H1 (cell line): ENCODE measurements around the gene OGFRL1. TPM values are rescaled to one million over a fixed set of nuclear protein-coding genes. Genes with fewer than 3 reads are reported as not detected.

Experiments used
- CTCF ChIA-PET: fragments of 300-600 bp; sonication (Branson Sonifier 250); formaldehyde crosslinking; loops from one replicate; lab custom pipeline; 2021; ENCODE audit not compliant: partially characterized antibody; lab: Charles Lee
- POLR2A ChIA-PET: fragments of 300-600 bp; sonication (Branson Sonifier 250); formaldehyde crosslinking; loops from one replicate; lab custom pipeline; 2021; ENCODE audit warnings: inconsistent platforms; ENCODE audit not compliant: partially characterized antibody; lab: Charles Lee
- DNase-seq, 2 experiments: peaks; one replicate each; pipeline versions ENCODE4 v3.0.0 to v3.0.0-alpha.2; 2010 to 2022; ENCODE audit warnings: low spot score in 2 of 2, low read depth in 1 of 2, mixed read lengths in 1 of 2
- FAIRE-seq: peaks from 2 replicates; lab custom pipeline; 2011; peaks lifted over from hg19 to GRCh38; lab: Jason Lieb, UNC
- H2AFZ ChIP-seq: 2 replicates; pipeline ENCODE4 v1.8.1; 2012; ENCODE audit warnings: low read length, inconsistent platforms
- H2AK5ac ChIP-seq: 2 replicates; pipeline ENCODE4 v1.6.1; 2013; ENCODE audit warnings: low read depth, low read length
- H2BK120ac ChIP-seq: replicated peaks from 2 replicates; pipeline ENCODE3; 2013; ENCODE audit warnings: low read depth, low read length, inconsistent platforms
- H2BK12ac ChIP-seq: 2 replicates; pipeline ENCODE4 v1.6.1; 2013; ENCODE audit warnings: low read depth, low read length
- H2BK15ac ChIP-seq: 2 replicates; pipeline ENCODE4 v1.6.1; 2013; ENCODE audit warnings: low read length
- H2BK20ac ChIP-seq: 2 replicates; pipeline ENCODE4 v1.6.1; 2013; ENCODE audit warnings: low read length
- H2BK5ac ChIP-seq: 2 replicates; pipeline ENCODE4 v1.6.1; 2013; ENCODE audit warnings: low read depth, low read length
- H3K14ac ChIP-seq: 2 replicates; pipeline ENCODE4 v1.6.1; 2013; ENCODE audit warnings: inconsistent platforms; ENCODE audit not compliant: insufficient read length
- H3K18ac ChIP-seq: 2 replicates; pipeline ENCODE4 v1.6.1; 2013; ENCODE audit warnings: low read length; ENCODE audit errors: extremely low read depth
- H3K23ac ChIP-seq: 2 replicates; pipeline ENCODE4 v1.6.1; 2013; ENCODE audit warnings: inconsistent platforms; ENCODE audit not compliant: insufficient read length
- H3K23me2 ChIP-seq: 2 replicates; pipeline ENCODE4 v1.6.1; 2013; ENCODE audit warnings: low read depth, low read length
- H3K27ac ChIP-seq: 2 replicates; pipeline ENCODE4 v1.6.1; 2011; ENCODE audit warnings: low read depth, low read length, inconsistent platforms
- H3K27me3 ChIP-seq, 4 experiments: replicated peaks in 1 of 4; 1 replicate in 1 of 4; 2 replicates in 3 of 4; pipeline versions ENCODE4 v1.6.1 to v1.8.1; 2011 to 2013; ENCODE audit warnings: low read length in 3 of 4, mild to moderate bottlenecking in 3 of 4, inconsistent platforms in 2 of 4, mixed read lengths in 2 of 4, moderate library complexity in 1 of 4; ENCODE audit not compliant: control insufficient read depth in 3 of 4, insufficient read depth in 3 of 4; ENCODE audit errors: extremely low read depth in 1 of 4
- H3K36me3 ChIP-seq, 4 experiments: 2 replicates each; pipeline versions ENCODE4 v1.6.1 to v1.8.1; 2011 to 2013; ENCODE audit warnings: mild to moderate bottlenecking in 4 of 4, low read length in 3 of 4, moderate library complexity in 2 of 4, control low read depth in 1 of 4, inconsistent platforms in 1 of 4; ENCODE audit not compliant: insufficient read depth in 4 of 4, control insufficient read depth in 2 of 4
- H3K4ac ChIP-seq: replicated peaks from 2 replicates; pipeline ENCODE3; 2013; ENCODE audit warnings: low read length, low read depth, mixed read lengths, inconsistent platforms; ENCODE audit not compliant: insufficient read length
- H3K4me1 ChIP-seq, 4 experiments: replicated peaks in 1 of 4; 1 replicate in 1 of 4; 2 replicates in 3 of 4; pipeline versions ENCODE4 v1.6.1 to v1.8.1; 2011 to 2013; ENCODE audit warnings: low read length in 3 of 4, inconsistent platforms in 2 of 4, mixed read lengths in 1 of 4; ENCODE audit not compliant: insufficient read depth in 4 of 4, control insufficient read depth in 3 of 4
- H3K4me2 ChIP-seq, 2 experiments: 2 replicates each; pipeline versions ENCODE4 v1.6.1 to v1.8.1; 2011 to 2013; ENCODE audit warnings: low read depth in 2 of 2, low read length in 2 of 2, control low read depth in 1 of 2, inconsistent platforms in 1 of 2, mild to moderate bottlenecking in 1 of 2; ENCODE audit not compliant: insufficient read depth in 1 of 2
- H3K4me3 ChIP-seq, 4 experiments: fragments of 200-600, 300-600 bp in 1 of 4; sonication (generic), shearing (Covaris generic), sonication (Bioruptor Twin) in 1 of 4; 2 replicates each; pipeline versions ENCODE4 v1.5.1 to v1.8.1; 2011 to 2016; ENCODE audit warnings: low read length in 4 of 4, low read depth in 3 of 4, control low read depth in 2 of 4, inconsistent platforms in 2 of 4, mild to moderate bottlenecking in 2 of 4, mixed read lengths in 1 of 4, moderate library complexity in 1 of 4; ENCODE audit not compliant: insufficient read depth in 2 of 4; ENCODE audit errors: extremely low read depth in 1 of 4
- H3K56ac ChIP-seq: replicated peaks from 2 replicates; pipeline ENCODE3; 2013; ENCODE audit warnings: low read depth, mild to moderate bottlenecking, mixed read lengths, low read length, inconsistent platforms; ENCODE audit not compliant: insufficient read length
- H3K79me1 ChIP-seq: 2 replicates; pipeline ENCODE4 v1.6.1; 2013; ENCODE audit warnings: low read depth, low read length, control low read depth
- H3K79me2 ChIP-seq, 2 experiments: 2 replicates each; pipeline versions ENCODE4 v1.6.1 to v1.8.1; 2012 to 2013; ENCODE audit warnings: low read length in 2 of 2, mild to moderate bottlenecking in 2 of 2, inconsistent platforms in 1 of 2; ENCODE audit not compliant: insufficient read depth in 2 of 2, control insufficient read depth in 1 of 2
- H3K9ac ChIP-seq, 4 experiments: replicated peaks in 1 of 4; 1 replicate in 1 of 4; 2 replicates in 3 of 4; pipeline versions ENCODE4 v1.6.1 to v1.8.1; 2011 to 2013; ENCODE audit warnings: low read depth in 3 of 4, low read length in 3 of 4, control low read depth in 2 of 4, mild to moderate bottlenecking in 2 of 4, moderate library complexity in 2 of 4, inconsistent platforms in 1 of 4; ENCODE audit errors: extremely low read depth in 1 of 4
- H3K9me3 ChIP-seq, 2 experiments: 2 replicates each; pipeline versions ENCODE4 v1.6.1 to v1.8.1; 2012 to 2013; ENCODE audit warnings: mild to moderate bottlenecking in 2 of 2, moderate library complexity in 2 of 2, control low read depth in 1 of 2, inconsistent platforms in 1 of 2, low read depth in 1 of 2, low read length in 1 of 2, mixed read lengths in 1 of 2; ENCODE audit not compliant: insufficient read depth in 2 of 2
- H4K20me1 ChIP-seq, 2 experiments: replicated peaks in 1 of 2; 2 replicates each; pipeline versions ENCODE3 to v1.8.1; 2011 to 2013; ENCODE audit warnings: inconsistent platforms in 2 of 2, low read length in 2 of 2, mild to moderate bottlenecking in 1 of 2; ENCODE audit not compliant: insufficient read depth in 2 of 2, control insufficient read depth in 1 of 2
- H4K5ac ChIP-seq: 2 replicates; pipeline ENCODE4 v1.6.1; 2013; ENCODE audit warnings: low read length, low read depth, mixed read lengths, inconsistent platforms; ENCODE audit not compliant: insufficient read length
- H4K8ac ChIP-seq: 2 replicates; pipeline ENCODE4 v1.8.0; 2013; ENCODE audit warnings: mild to moderate bottlenecking, moderate library complexity, low read length, inconsistent platforms; ENCODE audit not compliant: insufficient read depth; ENCODE audit errors: extremely low read depth
- H4K91ac ChIP-seq: replicated peaks from 2 replicates; pipeline ENCODE3; 2013; ENCODE audit warnings: low read length, mixed read lengths, inconsistent platforms; ENCODE audit not compliant: insufficient read length
- HDAC6 ChIP-seq: IDR thresholded peaks from one replicate; pipeline ENCODE4 v1.7.1; 2012; ENCODE audit warnings: low read depth, mild to moderate bottlenecking, inconsistent platforms, low read length, moderate library complexity
- POLR2AphosphoS5 ChIP-seq: IDR thresholded peaks from 2 replicates; pipeline ENCODE4 v1.6.1; 2011; ENCODE audit warnings: low read depth, low read length
- RNF2 ChIP-seq: fragments of 200-900, 300-1000 bp; sonication (generic); IDR thresholded peaks from 2 replicates; pipeline ENCODE4 v1.7.1; 2016; ENCODE audit warnings: borderline replicate concordance, low read depth, mild to moderate bottlenecking, antibody characterized with exemption, low read length; ENCODE audit not compliant: poor library complexity, severe bottlenecking; ENCODE audit errors: missing control alignments
- WGBS, 2 experiments: shearing (Covaris generic) in 1 of 2; methylation state at CpG; one replicate each; pipeline versions ENCODE4 v1.1.6 to v1.1.7; 2013 to 2015; ENCODE audit warnings: low lambda C conversion rate in 2 of 2, mixed read lengths in 2 of 2, inconsistent platforms in 1 of 2, low coverage in 1 of 2, missing lambda C conversion rate in 1 of 2; ENCODE audit not compliant: insufficient replicate concordance in 2 of 2, insufficient coverage in 1 of 2, insufficient read length in 1 of 2; ENCODE audit errors: extremely low coverage in 1 of 2, missing lambda C conversion rate in 1 of 2; 5-methylcytosine and 5-hydroxymethylcytosine counted together
- polyA plus RNA-seq, 7 experiments: library from polyadenylated mRNA; depleted of rRNA in 3 of 7; stranded (reverse) in 5 of 7; unstranded in 2 of 7; fragments of >200 nt in 5 of 7; fragments of 200-250 nt in 2 of 7; gene quantifications; 1 replicate in 5 of 7; 2 replicates in 1 of 7; 4 replicates in 1 of 7; pipeline versions ENCODE4 v1.2.1 to v1.2.3, GENCODE V29; 2011 to 2013; ENCODE audit warnings: missing spikeins in 2 of 7, mixed read lengths in 2 of 7
- total RNA-seq: library from RNA; stranded (reverse); fragmentation: NEBNext Ultra II Directional; extraction: Animal tissue kit (Norgen Biotek cat#: 25700); gene quantifications from 2 replicates; pipeline ENCODE4 v1.2.1, GENCODE V29; 2021
- TF ChIP-seq, protein P1 (sequence below): IDR thresholded peaks from 2 replicates; pipeline ENCODE4 v1.6.1; 2012; ENCODE audit warnings: inconsistent platforms

OGFRL1 gene
- total and polyA plus RNA-seq, 2 of the 8 experiments (the other 6 are each of a cell fraction or from before 2014, with no cell fraction given) = 1.1 to 9.0 TPM

- H4K5ac ChIP-seq = no peak overlapping the region
- ChIA-PET POLR2A (no interaction called here), CTCF (no interaction called here)
- peak overlapping the region; percentile 82; the same call in 1 of the 2 replicates for H2BK12ac ChIP-seq
- no peak overlapping the region for H3K4ac ChIP-seq
- H2BK15ac ChIP-seq = no peak overlapping the region
- H2AFZ ChIP-seq = no peak overlapping the region
- no peaks in the 10 kb centered on the region; a peak in 1 of 4 replicates for H3K9me3 ChIP-seq
- no peak overlapping the region for H3K27ac ChIP-seq
- H3K4me1 ChIP-seq = peaks cover 0 to 4% (median under 1%) of the 10 kb centered on the region in 4 experiments; a peak in 2 of 7 replicates
- H4K20me1 ChIP-seq = no peaks in the 10 kb centered on the region
- no peak overlapping the region for H4K91ac ChIP-seq
- no peak for DNase-seq
- no peak overlapping the region for H3K4me2 ChIP-seq
- H3K79me1 ChIP-seq = no peaks in the 10 kb centered on the region
- H3K14ac ChIP-seq = no peak overlapping the region
- H3K4me3 ChIP-seq = no peak overlapping the region
- H3K56ac ChIP-seq = no peak overlapping the region
- H3K18ac ChIP-seq = no peak overlapping the region
- TF ChIP-seq, protein P1, sequence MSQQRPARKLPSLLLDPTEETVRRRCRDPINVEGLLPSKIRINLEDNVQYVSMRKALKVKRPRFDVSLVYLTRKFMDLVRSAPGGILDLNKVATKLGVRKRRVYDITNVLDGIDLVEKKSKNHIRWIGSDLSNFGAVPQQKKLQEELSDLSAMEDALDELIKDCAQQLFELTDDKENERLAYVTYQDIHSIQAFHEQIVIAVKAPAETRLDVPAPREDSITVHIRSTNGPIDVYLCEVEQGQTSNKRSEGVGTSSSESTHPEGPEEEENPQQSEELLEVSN = no peak
- TF ChIP-seq RNF2 (no peak), HDAC6 (no peak), POLR2AphosphoS5 (no peak)
- WGBS, 2 experiments = 96% methylated on average over 2 of the region's 2 CpGs; no CpG with 5 or more reads in 1 of the 2 experiments
- no peaks in the 10 kb centered on the region for H3K23me2 ChIP-seq
- H2AK5ac ChIP-seq = no peak overlapping the region
- H3K9ac ChIP-seq = no peak overlapping the region
- H2BK120ac ChIP-seq = no peak overlapping the region
- no peak overlapping the region for H3K23ac ChIP-seq
- no peak for FAIRE-seq
- no peaks in the 10 kb centered on the region for H3K27me3 ChIP-seq
- no peaks in the 10 kb centered on the region for H3K36me3 ChIP-seq
- no peak overlapping the region for H2BK5ac ChIP-seq
- no peaks in the 10 kb centered on the region for H3K79me2 ChIP-seq
- no peak overlapping the region for H4K8ac ChIP-seq
- no peak overlapping the region for H2BK20ac ChIP-seq
Observed at GRCh38 chr6:71246596-71246995, 42.0 kb upstream of the OGFRL1 start.
